Spleen (tissue), 11 donors: Measurements from ENCODE around the gene RETSAT. TPM values are rescaled to one million over a fixed set of nuclear protein-coding genes. Genes with fewer than 3 reads are reported as not detected.
A peak's percentile ranks its signal among the peaks of the same experiment; 100 is the strongest.
"Not testable (repeated sequence)": the region's sequence is repeated elsewhere in the genome, so short reads cannot be mapped to it uniquely, and the experiment has no call there.

Experiments used
- DNase-seq: peaks from one replicate; pipeline ENCODE4 v3.0.0-alpha.2; 2020
- H3K27ac ChIP-seq, 8 donors: fragments of 200-600 bp; sonication (generic) in 7 of 8; 1 replicate in 4 of 8; 2 replicates in 4 of 8; pipeline versions ENCODE4 v1.5.0 to v1.8.0; 2016 to 2021; ENCODE audit warnings: inconsistent platforms in 4 of 8, mild to moderate bottlenecking in 4 of 8, moderate library complexity in 1 of 8
- H3K27me3 ChIP-seq, 7 donors: fragments of 200-600 bp; sonication (generic) in 6 of 7; replicated peaks in 1 of 7; 1 replicate in 4 of 7; 2 replicates in 3 of 7; pipeline versions ENCODE4 v1.5.0 to v1.8.0; 2016 to 2021; ENCODE audit warnings: inconsistent platforms in 3 of 7, mild to moderate bottlenecking in 1 of 7
- H3K36me3 ChIP-seq, 6 donors: fragments of 200-600 bp; sonication (generic) in 5 of 6; 1 replicate in 4 of 6; 2 replicates in 2 of 6; pipeline versions ENCODE4 v1.5.0 to v1.8.0; 2016 to 2021; ENCODE audit warnings: inconsistent platforms in 2 of 6
- H3K4me1 ChIP-seq, 6 donors: fragments of 200-600 bp; sonication (generic) in 5 of 6; 1 replicate in 3 of 6; 2 replicates in 3 of 6; pipeline versions ENCODE4 v1.5.0 to v1.8.0; 2016 to 2021; ENCODE audit warnings: inconsistent platforms in 3 of 6
- H3K4me3 ChIP-seq, 8 donors: fragments of 200-600 bp; sonication (generic) in 7 of 8; 1 replicate in 4 of 8; 2 replicates in 4 of 8; pipeline versions ENCODE4 v1.5.0 to v1.8.0; 2016 to 2021; ENCODE audit warnings: inconsistent platforms in 4 of 8, mild to moderate bottlenecking in 4 of 8, moderate library complexity in 2 of 8
- H3K9me3 ChIP-seq, 8 donors: fragments of 200-600 bp; sonication (generic) in 7 of 8; 1 replicate in 4 of 8; 2 replicates in 4 of 8; pipeline versions ENCODE4 v1.5.0 to v1.8.0; 2016 to 2021; ENCODE audit warnings: inconsistent platforms in 4 of 8
- CTCF ChIP-seq, 11 experiments: fragments of 200-600 bp in 7 of 11; fragments of 450-650 bp in 4 of 11; sonication (generic) in 4 of 11; IDR thresholded peaks in 8 of 11; conservative IDR thresholded peaks in 3 of 11; 1 replicate in 7 of 11; 2 replicates in 4 of 11; pipeline versions ENCODE4 v1.4.0 to v1.8.0; 2016 to 2021; ENCODE audit warnings: antibody characterized with exemption in 11 of 11, inconsistent platforms in 4 of 11, mild to moderate bottlenecking in 1 of 11
- POLR2A ChIP-seq, 3 donors: fragments of 450-650 bp; IDR thresholded peaks; one replicate each; pipeline ENCODE4 v1.5.1; 2017; ENCODE audit warnings: antibody characterized with exemption in 3 of 3, mild to moderate bottlenecking in 1 of 3
- POLR2AphosphoS5 ChIP-seq, 3 donors: sonication (generic); formaldehyde crosslinking; IDR thresholded peaks; one replicate each; pipeline ENCODE4 v1.5.1; 2017; ENCODE audit warnings: antibody characterized with exemption in 3 of 3
- WGBS, 5 donors: extraction: QIAGEN DNeasy Blood & Tissue Kit in 3 of 5; methylation state at CpG; one replicate each; pipeline versions ENCODE4 v1.1.5 to v1.1.7; 2013 to 2018; 5-methylcytosine and 5-hydroxymethylcytosine counted together
- intact Hi-C: fragments of 100-400 bp; cut with DNase I; formaldehyde crosslinking; loops from one replicate; pipeline ENCODE4 v1.15.0; 2023; ENCODE audit warnings: low total_unique reads
- polyA plus RNA-seq, 3 donors: library from polyadenylated mRNA; stranded (reverse); fragments of 200-250 nt; gene quantifications; one replicate each; pipeline ENCODE4 v1.2.1, GENCODE V29; 2013
- total RNA-seq, 7 donors: library from RNA; depleted of rRNA in 3 of 7; stranded (reverse); fragments of >200 nt in 3 of 7; fragmentation: NEBNext Ultra II Directional in 4 of 7; extraction: Animal tissue kit (Norgen Biotek cat#: 25700) in 4 of 7; gene quantifications; one replicate each; pipeline versions ENCODE4 v1.1.0 to v1.2.1, GENCODE V29; 2016 to 2021
- donor health status: healthy with polysubstance abuse.
- donor health status: DM: no; HTN: no; CAD: no; lungs with moderate emphysema.
- donor health status: DM: no; HTN: no; CAD: no.
- donor health status: Bipolar disorder and iron deficiency.
- donor health status: healthy.
- donor health status: DM: no; HTN: no; CAD: no.
- donor health status: DM: yes; HTN: yes; CAD: no.

RETSAT gene
- total and polyA plus RNA-seq, 10 donors: 6.3 to 35.7 (median 21.1) TPM

- Histone ChIP-seq H3K27me3 (no peaks in the 10 kb centered on the region), H3K9me3 (no peaks in the 10 kb centered on the region), H3K4me1 (peaks cover 46 to 90% (median 77%) of the 10 kb centered on the region in 6 donors), H3K27ac (peak overlapping the region in 7 of 8 donors; percentile 36 to 99 (median 99)), H3K36me3 (peaks cover 0 to 67% (median 49%) of the 10 kb centered on the region in 6 donors), H3K4me3 (peak overlapping the region; percentile 66 to 92 (median 77))
- WGBS, 5 donors: 38 to 50% (median 41%) methylated on average over 10 of the region's 10 CpGs
- no peak for TF ChIP-seq POLR2AphosphoS5 (IDR thresholded peaks at IDR 0.05)
- TF ChIP-seq POLR2A (IDR thresholded peaks at IDR 0.05): no peak
- DNase-seq: no peak
- intact Hi-C loops: no loop called here
Measured at GRCh38 chr2:85324639-85325465, 29.5 kb downstream of the RETSAT start.

GRCh38 chr2:85323988-85324367, 30.4 kb downstream of the RETSAT start:
- H3K4me3 ChIP-seq: peak overlapping the region in 2 of 8 donors; percentile 86 to 91
- intact Hi-C loops, H3K27me3 ChIP-seq, H3K9me3 ChIP-seq, DNase-seq: not testable (repeated sequence)
- H3K36me3 ChIP-seq: peaks cover 0 to 75% (median 57%) of the 10 kb centered on the region in 6 donors
- H3K4me1 ChIP-seq: peaks cover 54 to 91% (median 85%) of the 10 kb centered on the region in 6 donors
- WGBS, 5 donors: 84 to 94% (median 91%) methylated on average over 11 of the region's 11 CpGs
- peak overlapping the region in 3 of 8 donors; percentile 26 to 99 (median 96) for H3K27ac ChIP-seq

- no peaks in the 10 kb centered on the region for H3K27me3 ChIP-seq
- H3K4me1 ChIP-seq: peaks cover 58 to 91% (median 86%) of the 10 kb centered on the region in 6 donors
- H3K27ac ChIP-seq: peak overlapping the region in 3 of 8 donors; percentile 26 to 99 (median 96)
- peaks cover 0 to 80% (median 59%) of the 10 kb centered on the region in 6 donors for H3K36me3 ChIP-seq
- no peak for DNase-seq
- intact Hi-C loops: no loop called here
- 62 to 84% (median 75%) methylated on average over 9 of the region's 9 CpGs for WGBS, 5 donors
- no peaks in the 10 kb centered on the region for H3K9me3 ChIP-seq
- peak overlapping the region in 1 of 8 donors; percentile 91 for H3K4me3 ChIP-seq
- TF ChIP-seq POLR2A (IDR thresholded peaks at IDR 0.05) (no peak), CTCF (IDR thresholded peaks at IDR 0.05 in 8 of 11, conservative IDR thresholded peaks at IDR 0.05 in 3 of 11) (no peak), POLR2AphosphoS5 (IDR thresholded peaks at IDR 0.05) (no peak)
Measured at GRCh38 chr2:85323351-85323987, 30.9 kb downstream of the RETSAT start.

GRCh38 chr2:85319796-85320195, 34.5 kb downstream of the RETSAT start:
- WGBS, 5 donors: 56 to 84% (median 68%) methylated on average over 4 of the region's 4 CpGs
- TF ChIP-seq CTCF (IDR thresholded peaks at IDR 0.05 in 8 of 11, conservative IDR thresholded peaks at IDR 0.05 in 3 of 11): no peak
- TF ChIP-seq POLR2AphosphoS5 (IDR thresholded peaks at IDR 0.05): peak in 1 of 3 donors; percentile 16
- intact Hi-C loops: no loop called here
- Histone ChIP-seq H3K27me3 (no peaks in the 10 kb centered on the region), H3K27ac (peak overlapping the region in 2 of 8 donors; percentile 8 to 12), H3K9me3 (no peaks in the 10 kb centered on the region), H3K36me3 (peaks cover 0 to 100% (median 90%) of the 10 kb centered on the region in 6 donors), H3K4me1 (peaks cover 52 to 76% (median 68%) of the 10 kb centered on the region in 6 donors), H3K4me3 (no peak overlapping the region)
- no peak for DNase-seq
